PC-9 (cell line): ENCODE measurements around the gene KLK11.

ENCODE experiments used
- EZH2 ChIP-seq: fragments of 200-600 bp; sonication (generic); IDR thresholded peaks from 2 replicates; pipeline ENCODE4 v1.8.0; 2017; ENCODE audit warnings: antibody characterized with exemption, low read depth
- TF ChIP-seq, protein P1 (sequence below): fragments of 200-600 bp; sonication (generic); conservative IDR thresholded peaks from 2 replicates; pipeline ENCODE4 v1.6.1; 2017; ENCODE audit warnings: mixed run types, antibody characterized with exemption, mild to moderate bottlenecking, moderate library complexity

DNA sequence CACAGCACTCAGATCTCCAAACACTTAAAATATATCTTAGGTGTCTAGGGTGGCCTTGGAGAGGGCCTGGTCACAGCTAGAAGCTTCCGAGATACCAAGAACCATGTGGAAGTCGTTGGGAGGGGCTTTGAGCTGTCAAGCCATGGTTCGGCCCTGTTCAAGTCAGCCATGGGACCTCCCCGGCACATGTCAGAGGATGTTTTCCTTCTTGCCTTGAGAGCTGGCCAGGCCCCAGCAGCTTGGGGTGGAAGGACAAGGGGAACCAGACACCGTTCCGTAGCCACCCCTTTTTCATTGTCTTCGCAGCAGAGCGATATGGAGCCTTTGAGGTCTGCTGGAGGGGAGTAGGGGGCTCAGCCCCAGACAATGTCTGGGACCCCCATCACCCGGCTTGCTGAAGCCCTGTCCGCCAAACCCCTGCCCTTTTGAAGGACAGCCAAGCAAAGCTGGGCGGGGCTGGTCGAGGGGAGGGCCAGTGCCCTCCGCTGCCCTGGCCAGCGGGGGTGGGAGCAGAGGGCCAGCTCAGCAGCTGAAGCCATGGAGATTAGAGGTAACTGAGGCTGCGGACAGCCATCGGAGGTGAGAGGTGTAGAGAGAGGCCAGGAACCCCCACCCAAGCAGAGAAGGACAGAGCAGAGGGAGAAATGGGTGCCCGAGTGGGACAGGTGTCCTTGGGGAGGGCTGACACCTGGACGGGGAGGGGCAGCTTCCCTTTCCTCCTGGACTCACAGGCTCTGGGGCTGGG, 435 bp downstream of the KLK11 start:
- TF ChIP-seq, protein P1, sequence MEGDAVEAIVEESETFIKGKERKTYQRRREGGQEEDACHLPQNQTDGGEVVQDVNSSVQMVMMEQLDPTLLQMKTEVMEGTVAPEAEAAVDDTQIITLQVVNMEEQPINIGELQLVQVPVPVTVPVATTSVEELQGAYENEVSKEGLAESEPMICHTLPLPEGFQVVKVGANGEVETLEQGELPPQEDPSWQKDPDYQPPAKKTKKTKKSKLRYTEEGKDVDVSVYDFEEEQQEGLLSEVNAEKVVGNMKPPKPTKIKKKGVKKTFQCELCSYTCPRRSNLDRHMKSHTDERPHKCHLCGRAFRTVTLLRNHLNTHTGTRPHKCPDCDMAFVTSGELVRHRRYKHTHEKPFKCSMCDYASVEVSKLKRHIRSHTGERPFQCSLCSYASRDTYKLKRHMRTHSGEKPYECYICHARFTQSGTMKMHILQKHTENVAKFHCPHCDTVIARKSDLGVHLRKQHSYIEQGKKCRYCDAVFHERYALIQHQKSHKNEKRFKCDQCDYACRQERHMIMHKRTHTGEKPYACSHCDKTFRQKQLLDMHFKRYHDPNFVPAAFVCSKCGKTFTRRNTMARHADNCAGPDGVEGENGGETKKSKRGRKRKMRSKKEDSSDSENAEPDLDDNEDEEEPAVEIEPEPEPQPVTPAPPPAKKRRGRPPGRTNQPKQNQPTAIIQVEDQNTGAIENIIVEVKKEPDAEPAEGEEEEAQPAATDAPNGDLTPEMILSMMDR, result no peak
- TF ChIP-seq EZH2, result no peak
